HG02763 (cell line): ENCODE data around the gene SUGP2.

Experiments used
- ATAC-seq: cut with Tn5 transposase; IDR thresholded peaks from one replicate; pipeline ENCODE4 v1.9.1; 2021; ENCODE audit warnings: mild to moderate bottlenecking, moderate library complexity; ENCODE audit not compliant: unreplicated experiment

Gene SUGP2

DNA sequence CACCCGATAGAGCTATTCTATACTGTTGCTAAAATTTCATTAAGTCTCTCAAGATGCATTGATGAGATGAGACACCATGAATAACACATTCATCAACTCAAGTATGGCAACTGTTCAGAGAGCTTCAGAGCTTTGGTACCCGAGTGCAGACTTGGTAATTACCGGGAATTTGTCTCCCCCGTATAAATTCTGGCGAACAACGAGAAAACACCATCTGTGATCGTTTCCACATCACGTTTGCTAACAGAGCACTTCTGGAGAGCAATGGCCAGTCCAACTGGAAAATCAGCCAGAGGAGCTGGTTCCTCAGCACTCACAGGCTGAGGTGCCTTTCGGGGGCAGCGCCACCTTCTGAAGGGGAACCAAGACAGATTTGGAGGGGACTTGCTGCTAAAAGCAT, 40.2 kb downstream of the SUGP2 start:
- no peak for ATAC-seq

- no peak for ATAC-seq
Observed at GRCh38 chr19:18992696-18993095, 40.6 kb downstream of the SUGP2 start.

DNA sequence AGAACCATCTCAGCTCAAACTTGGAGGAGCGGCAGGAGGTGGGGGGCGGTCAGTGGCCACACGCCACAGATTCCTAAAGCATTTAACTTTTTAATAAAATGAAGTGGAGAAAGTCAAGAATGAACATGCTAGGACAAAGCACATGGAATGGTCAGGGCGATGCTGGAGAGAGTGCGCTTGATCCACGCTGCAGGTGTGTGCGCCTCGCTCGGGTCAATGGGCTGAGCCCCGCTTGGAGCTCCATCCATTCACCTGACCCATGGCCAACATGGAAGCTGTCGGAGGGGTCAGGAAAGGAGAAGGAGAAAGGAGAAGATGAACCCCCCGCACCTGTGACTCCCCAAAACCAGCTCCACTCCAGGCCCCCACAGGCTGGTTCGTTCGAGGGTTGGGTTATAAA, 41.8 kb downstream of the SUGP2 start:
- ATAC-seq = no peak

GRCh38 chr19:18991006-18991405, 42.3 kb downstream of the SUGP2 start:
- no peak for ATAC-seq

GRCh38 chr19:18990128-18990708, 43.1 kb downstream of the SUGP2 start:
- ATAC-seq = no peak

GRCh38 chr19:18989316-18989715, 44.0 kb downstream of the SUGP2 start:
- ATAC-seq = no peak

DNA sequence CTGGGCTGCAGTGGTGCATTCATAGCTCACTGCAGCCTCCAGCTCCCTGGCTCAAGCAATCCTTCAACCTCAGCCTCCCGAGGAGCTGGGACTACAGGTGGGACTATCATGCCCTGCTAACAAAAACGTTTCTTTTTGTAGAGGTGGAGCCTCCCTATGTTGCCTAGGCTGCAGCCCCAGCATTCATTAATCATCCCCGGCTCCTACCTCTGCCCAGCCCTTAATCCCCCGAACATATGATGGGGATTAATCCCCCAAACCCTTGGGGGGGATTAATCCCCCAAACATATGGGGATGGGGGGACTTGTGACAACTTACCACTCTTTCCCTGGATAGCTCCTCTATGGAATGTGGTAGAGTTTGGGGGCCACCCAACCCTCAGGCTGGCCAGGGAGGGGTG, 45.9 kb downstream of the SUGP2 start:
- no peak for ATAC-seq

GRCh38 chr19:18985257-18985656, 48.1 kb downstream of the SUGP2 start:
- no peak for ATAC-seq

DNA sequence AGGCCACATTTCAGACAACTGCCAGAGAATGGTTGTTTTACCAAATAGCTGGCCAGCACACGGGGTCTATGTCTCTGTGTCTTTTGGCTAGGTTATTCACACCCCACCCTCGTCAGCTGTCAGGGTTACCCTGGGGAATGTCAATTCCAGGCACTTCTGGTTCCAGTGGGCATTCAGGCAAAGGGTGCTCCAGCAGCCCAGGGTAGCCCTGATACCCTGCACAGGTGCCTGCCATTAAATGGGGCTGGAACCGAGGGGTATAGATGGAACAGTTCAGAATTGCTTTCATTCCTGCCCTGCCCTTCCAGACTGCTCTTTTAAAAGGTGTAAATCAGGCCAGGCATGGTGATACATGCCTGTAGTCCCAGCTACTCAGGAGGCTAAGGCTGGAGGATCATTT, 49.1 kb downstream of the SUGP2 start:
- no peak for ATAC-seq

DNA sequence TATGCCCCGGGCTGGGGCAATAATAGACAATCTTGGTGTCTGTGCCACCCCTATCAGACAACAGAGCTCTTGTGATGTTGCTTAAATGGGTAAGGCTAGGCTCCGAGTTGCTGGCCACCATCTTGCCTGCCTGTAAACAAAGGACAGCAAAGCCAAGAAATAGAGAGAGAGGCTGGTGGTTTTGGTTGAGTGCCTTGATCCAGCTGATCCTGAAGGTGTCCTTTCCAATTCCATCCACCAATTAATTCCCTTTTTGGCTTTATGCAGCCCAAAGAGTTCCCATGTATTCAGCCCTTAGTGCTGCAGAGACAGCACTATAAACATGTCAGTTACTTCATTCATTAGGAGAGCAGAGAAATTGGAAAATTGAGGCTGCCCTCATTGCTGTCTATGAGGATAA, 50.6 kb downstream of the SUGP2 start:
- ATAC-seq = no peak

DNA sequence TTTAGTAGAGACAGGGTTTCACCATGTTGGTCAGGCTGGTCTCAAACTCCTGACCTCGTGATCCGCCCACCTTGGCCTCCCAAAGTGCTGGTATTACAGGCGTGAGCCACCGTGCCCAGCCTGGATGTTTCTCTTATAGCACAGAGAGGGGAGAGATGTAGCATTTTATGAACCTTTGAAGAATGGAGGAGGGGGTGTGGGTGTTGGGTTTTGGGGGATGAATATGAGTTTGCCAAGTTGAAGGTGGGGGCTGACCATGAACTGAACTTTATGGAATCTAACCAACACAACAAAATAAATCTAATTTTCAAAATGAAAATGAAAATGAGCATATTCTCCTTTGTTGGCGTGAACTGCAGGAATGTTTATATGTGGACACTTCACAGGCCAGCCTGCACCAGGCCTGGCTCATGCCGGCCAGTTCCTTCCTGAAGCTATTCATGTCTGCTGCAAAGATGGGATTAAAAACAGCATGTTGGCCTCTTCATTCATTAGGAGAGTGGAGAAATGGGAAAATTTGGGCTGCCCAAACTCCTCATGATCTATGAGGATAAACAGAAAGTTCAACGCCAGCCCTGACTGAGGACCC, 52.8 kb downstream of the SUGP2 start:
- ATAC-seq = no peak

GRCh38 chr19:18978616-18979015, 54.7 kb downstream of the SUGP2 start:
- no peak for ATAC-seq

DNA sequence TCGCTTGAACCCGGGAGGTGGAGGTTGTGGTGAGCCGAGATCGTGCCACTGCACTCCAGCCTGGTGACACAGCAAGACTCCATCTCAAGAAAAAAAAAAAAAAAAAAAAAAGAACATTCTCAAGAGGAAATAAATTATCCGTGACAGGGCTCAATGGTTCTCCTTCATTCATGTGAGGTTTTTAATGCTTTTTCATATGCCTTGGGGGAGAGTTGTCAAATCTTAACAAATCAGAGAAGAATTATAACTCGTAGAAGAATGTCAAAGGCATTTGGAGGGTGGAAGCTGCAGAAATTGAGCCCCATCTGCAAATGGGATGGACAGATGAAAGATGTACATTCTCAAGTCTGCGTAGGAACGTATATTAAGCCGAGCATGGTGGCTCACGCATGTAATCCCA, 57.4 kb downstream of the SUGP2 start:
- no peak for ATAC-seq

- ATAC-seq = no peak
Observed at GRCh38 chr19:18975011-18975410, 58.3 kb downstream of the SUGP2 start.

GRCh38 chr19:18972851-18973250, 60.5 kb downstream of the SUGP2 start:
- no peak for ATAC-seq

- no peak for ATAC-seq
Observed at GRCh38 chr19:18972301-18972811, 61.0 kb downstream of the SUGP2 start.

- no peak for ATAC-seq
Observed at GRCh38 chr19:18969931-18970659, 63.2 kb downstream of the SUGP2 start.

DNA sequence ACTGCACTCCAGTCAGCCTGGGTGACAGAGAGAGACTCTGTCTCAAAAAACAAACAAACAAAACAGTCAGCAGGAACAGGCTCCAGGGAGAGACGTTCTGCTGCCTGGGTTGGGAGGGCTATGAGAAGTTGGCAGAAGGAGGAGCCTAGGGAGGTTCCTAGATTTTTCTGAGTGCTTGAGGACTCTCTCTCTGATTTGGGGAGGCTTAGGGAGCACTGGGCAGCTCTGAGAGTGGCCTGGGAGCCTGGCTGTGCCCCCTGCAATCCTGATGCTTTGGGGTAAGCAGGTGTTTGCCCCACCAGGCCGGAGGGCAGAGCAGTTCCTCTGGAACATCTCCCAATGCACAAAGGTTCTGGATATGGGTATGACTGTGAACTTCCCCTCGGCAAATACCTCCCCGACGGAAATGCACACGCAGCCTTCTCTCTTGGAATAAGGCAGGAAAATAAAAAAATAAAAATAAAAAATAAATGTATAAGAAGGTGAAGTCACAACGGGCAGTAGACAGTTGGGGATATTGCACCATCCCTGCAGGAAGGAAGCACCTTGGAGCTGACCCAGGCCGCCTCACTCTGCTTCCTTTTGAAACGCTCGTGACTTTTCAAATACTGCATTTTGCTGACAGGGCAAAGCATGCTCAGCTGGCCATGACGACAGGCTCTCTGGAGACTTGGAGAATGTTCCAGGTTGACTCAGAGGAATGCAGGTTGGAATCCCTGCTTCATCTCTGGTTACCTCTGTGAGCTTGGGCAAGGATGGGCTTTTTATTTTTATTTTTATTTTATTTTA, 65.8 kb downstream of the SUGP2 start:
- ATAC-seq = no peak

- ATAC-seq = no peak
Observed at GRCh38 chr19:18966307-18966706, 67.0 kb downstream of the SUGP2 start.

GRCh38 chr19:18964121-18964520, 69.2 kb downstream of the SUGP2 start:
- no peak for ATAC-seq
